CD4-positive, alpha-beta T cell treated with Interleukin-4 for 1 hour (primary cell): Measurements from ENCODE around the gene KCP.
A peak's percentile ranks its signal among the peaks of the same experiment; 100 is the strongest.

Source experiments
- DNase-seq, 2 donors: peaks; one replicate each; pipeline ENCODE4 v3.0.0-alpha.2; 2020 to 2022

KCP gene

GRCh38 chr7:128885370-128886187 is 24.9 kb downstream of the KCP start:
- DNase-seq = no peak

- no peak for DNase-seq
Measured at GRCh38 chr7:128884561-128885369, 25.7 kb downstream of the KCP start.

- peak; percentile 79 to 84 for DNase-seq
Measured at GRCh38 chr7:128883622-128884448, 26.7 kb downstream of the KCP start.

GRCh38 chr7:128882134-128882533 is 28.4 kb downstream of the KCP start:
- no peak for DNase-seq

GRCh38 chr7:128881458-128882125 is 28.9 kb downstream of the KCP start:
- DNase-seq = no peak

- DNase-seq = no peak
Measured at GRCh38 chr7:128880791-128881457, 29.6 kb downstream of the KCP start.

GRCh38 chr7:128879939-128880746 is 30.4 kb downstream of the KCP start:
- no peak for DNase-seq

- DNase-seq = no peak
Measured at GRCh38 chr7:128879461-128879938, 31.0 kb downstream of the KCP start.

- no peak for DNase-seq
Measured at GRCh38 chr7:128878226-128879105, 32.0 kb downstream of the KCP start.

GRCh38 chr7:128877756-128878120 is 32.8 kb downstream of the KCP start:
- DNase-seq = no peak

GRCh38 chr7:128876978-128877755 is 33.3 kb downstream of the KCP start:
- no peak for DNase-seq

- no peak for DNase-seq
Measured at GRCh38 chr7:128876586-128876977, 33.9 kb downstream of the KCP start.

- no peak for DNase-seq
Measured at GRCh38 chr7:128876127-128876526, 34.4 kb downstream of the KCP start.

GRCh38 chr7:128875523-128875948 is 35.0 kb downstream of the KCP start:
- no peak for DNase-seq

GRCh38 chr7:128874140-128875031 is 36.1 kb downstream of the KCP start:
- no peak for DNase-seq

- no peak for DNase-seq
Measured at GRCh38 chr7:128873234-128873633, 37.3 kb downstream of the KCP start.

- DNase-seq = no peak
Measured at GRCh38 chr7:128872394-128872824, 38.1 kb downstream of the KCP start.

GRCh38 chr7:128871050-128871449 is 39.5 kb downstream of the KCP start:
- DNase-seq = no peak
